Inflammatory macrophage treated with lipopolysaccharide for 1 hour (primary cell): ENCODE results near the gene FXYD2.

ENCODE experiments used
- DNase-seq, 2 donors: peaks; one replicate each; pipeline ENCODE4 v3.0.0-alpha.2; 2020 to 2022

Gene FXYD2

GRCh38 chr11:117857734-117858414 lies 33.3 kb upstream of the FXYD2 start:
- no peak for DNase-seq

GRCh38 chr11:117855912-117856651 lies 31.5 kb upstream of the FXYD2 start:
- no peak for DNase-seq

GRCh38 chr11:117855186-117855845 lies 30.8 kb upstream of the FXYD2 start:
- no peak for DNase-seq

- DNase-seq = no peak
Measured at GRCh38 chr11:117852309-117852708, 27.8 kb upstream of the FXYD2 start.

- DNase-seq = no peak
Measured at GRCh38 chr11:117851852-117852251, 27.3 kb upstream of the FXYD2 start.

GRCh38 chr11:117851106-117851505 lies 26.6 kb upstream of the FXYD2 start:
- peak in 1 of 2 donors; percentile 46 for DNase-seq

GRCh38 chr11:117849781-117850414 lies 25.4 kb upstream of the FXYD2 start:
- no peak for DNase-seq

- peak; percentile 41 to 93 for DNase-seq
Measured at GRCh38 chr11:117843666-117844484, 19.3 kb upstream of the FXYD2 start.

GRCh38 chr11:117842131-117842941 lies 17.8 kb upstream of the FXYD2 start:
- DNase-seq = peak; percentile 97

- DNase-seq = no peak
Measured at GRCh38 chr11:117841551-117842031, 17.0 kb upstream of the FXYD2 start.

- DNase-seq = peak in 1 of 2 donors; percentile 33
Measured at GRCh38 chr11:117840881-117841550, 16.5 kb upstream of the FXYD2 start.

GRCh38 chr11:117839936-117840813 lies 15.6 kb upstream of the FXYD2 start:
- no peak for DNase-seq

GRCh38 chr11:117839380-117839881 lies 14.9 kb upstream of the FXYD2 start:
- DNase-seq = no peak

GRCh38 chr11:117838901-117839300 lies 14.4 kb upstream of the FXYD2 start:
- no peak for DNase-seq

- no peak for DNase-seq
Measured at GRCh38 chr11:117837791-117838190, 13.2 kb upstream of the FXYD2 start.

- DNase-seq = no peak
Measured at GRCh38 chr11:117837070-117837776, 12.7 kb upstream of the FXYD2 start.

- peak in 1 of 2 donors; percentile 25 for DNase-seq
Measured at GRCh38 chr11:117836077-117836960, 11.8 kb upstream of the FXYD2 start.

GRCh38 chr11:117835576-117835975 lies 11.0 kb upstream of the FXYD2 start:
- no peak for DNase-seq
